Measurements from ENCODE around the gene XRCC4. TPM values are rescaled to one million over a fixed set of nuclear protein-coding genes. Genes with fewer than 3 reads are reported as not detected.
"Not testable (repeated sequence)": the region's sequence is repeated elsewhere in the genome, so short reads cannot be mapped to it uniquely, and the experiment has no call there.

The XRCC4 gene
- total RNA-seq, 1 donor from 2014 or later, result 12.1 TPM

- Mint-ChIP-seq H3K36me3 (no peaks in the 10 kb centered on the region), H3K9me3 (no peaks in the 10 kb centered on the region), H3K27ac (peak overlapping the region; percentile 59), H3K4me1 (peaks cover 47% of the 10 kb centered on the region), H3K27me3 (ENCODE audit: low read depth) (no peaks in the 10 kb centered on the region), H3K4me3 (no peak overlapping the region)
- DNase-seq (ENCODE audit: low spot score in 2 of 2, unreplicated experiment in 2 of 2), result no peak
- TF ChIP-seq, protein P1, sequence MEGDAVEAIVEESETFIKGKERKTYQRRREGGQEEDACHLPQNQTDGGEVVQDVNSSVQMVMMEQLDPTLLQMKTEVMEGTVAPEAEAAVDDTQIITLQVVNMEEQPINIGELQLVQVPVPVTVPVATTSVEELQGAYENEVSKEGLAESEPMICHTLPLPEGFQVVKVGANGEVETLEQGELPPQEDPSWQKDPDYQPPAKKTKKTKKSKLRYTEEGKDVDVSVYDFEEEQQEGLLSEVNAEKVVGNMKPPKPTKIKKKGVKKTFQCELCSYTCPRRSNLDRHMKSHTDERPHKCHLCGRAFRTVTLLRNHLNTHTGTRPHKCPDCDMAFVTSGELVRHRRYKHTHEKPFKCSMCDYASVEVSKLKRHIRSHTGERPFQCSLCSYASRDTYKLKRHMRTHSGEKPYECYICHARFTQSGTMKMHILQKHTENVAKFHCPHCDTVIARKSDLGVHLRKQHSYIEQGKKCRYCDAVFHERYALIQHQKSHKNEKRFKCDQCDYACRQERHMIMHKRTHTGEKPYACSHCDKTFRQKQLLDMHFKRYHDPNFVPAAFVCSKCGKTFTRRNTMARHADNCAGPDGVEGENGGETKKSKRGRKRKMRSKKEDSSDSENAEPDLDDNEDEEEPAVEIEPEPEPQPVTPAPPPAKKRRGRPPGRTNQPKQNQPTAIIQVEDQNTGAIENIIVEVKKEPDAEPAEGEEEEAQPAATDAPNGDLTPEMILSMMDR (IDR thresholded peaks at IDR 0.05; ENCODE audit: unreplicated experiment), result no peak
These were observed 174.5 kb downstream of the XRCC4 start for GRCh38 chr5:83251849-83252248.

- H3K9me3 Mint-ChIP-seq, result no peaks in the 10 kb centered on the region
- no peak overlapping the region for H3K27ac Mint-ChIP-seq
- TF ChIP-seq, protein P1 (IDR thresholded peaks at IDR 0.05; ENCODE audit: unreplicated experiment), result no peak
- H3K4me3 Mint-ChIP-seq, result no peak overlapping the region
- H3K27me3 Mint-ChIP-seq (ENCODE audit: low read depth), result no peaks in the 10 kb centered on the region
- H3K4me1 Mint-ChIP-seq, result peaks cover 41% of the 10 kb centered on the region
- H3K36me3 Mint-ChIP-seq, result no peaks in the 10 kb centered on the region
- DNase-seq (ENCODE audit: low spot score in 2 of 2, unreplicated experiment in 2 of 2), result no peak
These were observed 176.4 kb downstream of the XRCC4 start for GRCh38 chr5:83253720-83254119.

- no peaks in the 10 kb centered on the region for H3K9me3 Mint-ChIP-seq
These were observed 177.9 kb downstream of the XRCC4 start for GRCh38 chr5:83255268-83255667.

DNA sequence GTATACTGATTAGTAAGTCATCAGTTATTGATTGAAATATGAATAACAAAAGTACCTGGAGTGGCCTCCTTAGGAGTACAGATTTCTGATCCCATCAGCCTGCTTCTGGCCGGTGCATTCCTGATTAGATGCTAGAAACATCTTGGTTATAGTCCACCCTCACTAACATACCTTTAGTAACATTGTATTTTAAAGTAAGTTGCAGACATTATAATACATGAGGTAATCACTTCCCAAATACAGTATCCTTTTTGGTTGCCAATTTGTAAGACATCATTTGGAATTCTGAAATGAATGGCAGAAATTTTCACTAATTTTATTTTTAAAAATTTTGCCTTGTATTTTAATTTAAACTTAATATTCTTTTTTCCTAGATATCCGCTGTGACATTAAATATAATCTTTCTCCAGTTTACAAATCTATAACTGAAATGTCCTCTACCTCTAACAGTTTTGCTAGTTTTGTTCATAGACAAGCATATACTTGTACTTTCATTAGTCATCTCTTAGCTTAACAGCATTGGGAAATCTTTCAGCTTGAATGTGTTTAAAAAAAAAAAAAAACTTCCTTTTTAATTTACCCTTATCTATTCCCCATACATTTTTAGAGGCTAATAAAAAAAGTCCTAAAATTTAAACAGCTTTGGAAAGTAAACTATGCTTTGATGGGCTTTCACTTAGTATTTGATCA is 178.9 kb downstream of the XRCC4 start:
- DNase-seq (ENCODE audit: low spot score in 2 of 2, unreplicated experiment in 2 of 2), result no peak
- H3K27me3 Mint-ChIP-seq (ENCODE audit: low read depth), result no peaks in the 10 kb centered on the region
- TF ChIP-seq, protein P1 (IDR thresholded peaks at IDR 0.05; ENCODE audit: unreplicated experiment), result no peak
- no peaks in the 10 kb centered on the region for H3K36me3 Mint-ChIP-seq
- peaks cover 29% of the 10 kb centered on the region for H3K4me1 Mint-ChIP-seq
- no peak overlapping the region for H3K4me3 Mint-ChIP-seq
- no peak overlapping the region for H3K27ac Mint-ChIP-seq
- H3K9me3 Mint-ChIP-seq, result no peaks in the 10 kb centered on the region

More at GRCh38 chr5:83255268-83255667, 177.9 kb downstream of the XRCC4 start:
- DNase-seq (ENCODE audit: low spot score in 2 of 2, unreplicated experiment in 2 of 2), result no peak
- peaks cover 31% of the 10 kb centered on the region for H3K4me1 Mint-ChIP-seq
- H3K36me3 Mint-ChIP-seq, result no peaks in the 10 kb centered on the region
- no peak overlapping the region for H3K4me3 Mint-ChIP-seq
- H3K27me3 Mint-ChIP-seq (ENCODE audit: low read depth), result no peaks in the 10 kb centered on the region
- H3K27ac Mint-ChIP-seq, result no peak overlapping the region
- TF ChIP-seq, protein P1 (IDR thresholded peaks at IDR 0.05; ENCODE audit: unreplicated experiment), result no peak

- DNase-seq (ENCODE audit: low spot score in 2 of 2, unreplicated experiment in 2 of 2); H3K27ac Mint-ChIP-seq; H3K27me3 Mint-ChIP-seq (ENCODE audit: low read depth); H3K4me3 Mint-ChIP-seq; H3K9me3 Mint-ChIP-seq; H3K36me3 Mint-ChIP-seq: not testable (repeated sequence)
- peaks cover 24% of the 10 kb centered on the region for H3K4me1 Mint-ChIP-seq
These were observed 180.3 kb downstream of the XRCC4 start for GRCh38 chr5:83257684-83258083.

DNA sequence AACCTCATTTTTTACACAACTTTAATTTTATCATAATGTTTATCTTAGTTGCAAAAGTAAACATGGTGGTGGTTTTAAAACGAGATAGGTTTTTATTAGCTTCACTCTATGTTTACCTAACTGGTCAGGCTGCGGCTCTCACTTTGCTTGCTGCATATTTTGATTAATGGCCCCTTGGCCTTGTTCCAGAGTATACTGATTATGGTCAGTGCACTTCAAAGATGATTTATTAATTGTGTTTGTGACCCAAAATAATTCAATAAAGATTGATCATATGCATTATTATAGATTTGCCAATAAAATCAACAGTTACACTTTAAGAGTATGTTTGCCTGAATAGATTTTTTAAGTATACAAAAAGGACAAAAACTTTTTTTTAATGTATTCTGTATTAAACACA is 188.0 kb downstream of the XRCC4 start:
- Mint-ChIP-seq H3K27me3 (ENCODE audit: low read depth) (no peaks in the 10 kb centered on the region), H3K9me3 (peaks cover 4% of the 10 kb centered on the region), H3K4me3 (no peak overlapping the region), H3K27ac (no peak overlapping the region), H3K4me1 (peaks cover 15% of the 10 kb centered on the region), H3K36me3 (peaks cover 3% of the 10 kb centered on the region)
- TF ChIP-seq, protein P1 (IDR thresholded peaks at IDR 0.05; ENCODE audit: unreplicated experiment), result no peak
- no peak for DNase-seq (ENCODE audit: low spot score in 2 of 2, unreplicated experiment in 2 of 2)
